H9 (cell line): ENCODE measurements around the gene CXCL14. TPM values are rescaled to one million over a fixed set of nuclear protein-coding genes. Genes with fewer than 3 reads are reported as not detected.

Source experiments
- DNase-seq: peaks from one replicate; pipeline ENCODE4 v3.0.0-alpha.2; 2017
- H2AFZ ChIP-seq: one replicate; pipeline ENCODE4 v1.6.1; 2013; ENCODE audit warnings: mild to moderate bottlenecking, low read length, control low read depth, moderate library complexity
- H2AK5ac ChIP-seq: 2 replicates; pipeline ENCODE4 v1.6.1; 2013; ENCODE audit warnings: low read length, control low read depth, mixed read lengths; ENCODE audit not compliant: insufficient read length
- H2BK120ac ChIP-seq: one replicate; pipeline ENCODE4 v1.6.1; 2013; ENCODE audit warnings: low read depth, mild to moderate bottlenecking, low read length, control low read depth, inconsistent platforms; ENCODE audit not compliant: poor library complexity, severe bottlenecking
- H2BK12ac ChIP-seq: 2 replicates; pipeline ENCODE4 v1.6.1; 2013; ENCODE audit warnings: low read length, control low read depth, mixed read lengths, low read depth; ENCODE audit not compliant: insufficient read length
- H2BK15ac ChIP-seq: 2 replicates; pipeline ENCODE4 v1.6.1; 2013; ENCODE audit warnings: low read depth, low read length, control low read depth
- H2BK20ac ChIP-seq: one replicate; pipeline ENCODE4 v1.6.1; 2013; ENCODE audit warnings: low read depth, mild to moderate bottlenecking, low read length, control low read depth, inconsistent platforms; ENCODE audit not compliant: poor library complexity, severe bottlenecking
- H2BK5ac ChIP-seq: 2 replicates; pipeline ENCODE4 v1.6.1; 2013; ENCODE audit warnings: low read length, control low read depth, mixed read lengths; ENCODE audit not compliant: insufficient read length
- H3K14ac ChIP-seq: 2 replicates; pipeline ENCODE4 v1.6.1; 2013; ENCODE audit warnings: low read length, control low read depth; ENCODE audit not compliant: insufficient read depth
- H3K18ac ChIP-seq: 2 replicates; pipeline ENCODE4 v1.6.1; 2013; ENCODE audit warnings: low read depth, mild to moderate bottlenecking, mixed read lengths, low read length, control low read depth; ENCODE audit not compliant: insufficient read length
- H3K23ac ChIP-seq: 2 replicates; pipeline ENCODE4 v1.6.1; 2013; ENCODE audit warnings: low read length, control low read depth, mixed read lengths, low read depth; ENCODE audit not compliant: insufficient read length
- H3K23me2 ChIP-seq: 2 replicates; pipeline ENCODE4 v1.6.1; 2013; ENCODE audit warnings: low read depth, mild to moderate bottlenecking, mixed read lengths, low read length, control low read depth; ENCODE audit not compliant: insufficient read length, poor library complexity, severe bottlenecking
- H3K27ac ChIP-seq: 2 replicates; pipeline ENCODE4 v1.5.1; 2013; ENCODE audit warnings: low read length, control low read depth, mixed read lengths, low read depth; ENCODE audit not compliant: insufficient read length
- H3K27me3 ChIP-seq: 2 replicates; pipeline ENCODE4 v1.6.1; 2013; ENCODE audit warnings: low read length, control low read depth, inconsistent platforms; ENCODE audit not compliant: insufficient read depth
- H3K4ac ChIP-seq: 2 replicates; pipeline ENCODE4 v1.6.1; 2013; ENCODE audit warnings: low read depth, mild to moderate bottlenecking, control low read depth, inconsistent platforms, low read length, moderate library complexity
- H3K4me1 ChIP-seq: 2 replicates; pipeline ENCODE4 v1.6.1; 2013; ENCODE audit warnings: low read length, control low read depth, inconsistent platforms; ENCODE audit not compliant: insufficient read depth
- H3K4me2 ChIP-seq: 2 replicates; pipeline ENCODE4 v1.6.1; 2013; ENCODE audit warnings: low read length, control low read depth, mixed read lengths; ENCODE audit not compliant: insufficient read length, insufficient read depth
- H3K56ac ChIP-seq: 2 replicates; pipeline ENCODE4 v1.6.1; 2013; ENCODE audit warnings: low read depth, mild to moderate bottlenecking, mixed read lengths, low read length, control low read depth; ENCODE audit not compliant: insufficient read length
- H3K79me1 ChIP-seq: 2 replicates; pipeline ENCODE4 v1.6.1; 2013; ENCODE audit warnings: low read depth, mild to moderate bottlenecking, moderate library complexity, low read length, control low read depth, inconsistent platforms; ENCODE audit not compliant: insufficient read depth, poor library complexity, severe bottlenecking
- H3K79me2 ChIP-seq: 2 replicates; pipeline ENCODE4 v1.6.1; 2013; ENCODE audit warnings: low read length, control low read depth, inconsistent platforms; ENCODE audit not compliant: insufficient read depth
- H3K9ac ChIP-seq: 2 replicates; pipeline ENCODE4 v1.6.1; 2013; ENCODE audit warnings: low read length, control low read depth, mixed read lengths; ENCODE audit not compliant: insufficient read length; ENCODE audit errors: extremely low read depth
- H3K9me3 ChIP-seq: one replicate; pipeline ENCODE4 v1.6.1; 2013; ENCODE audit warnings: low read depth, low read length, inconsistent platforms; ENCODE audit not compliant: control insufficient read depth
- H3T11ph ChIP-seq: one replicate; pipeline ENCODE4 v1.6.1; 2013; ENCODE audit warnings: mild to moderate bottlenecking, low read length, control low read depth, inconsistent platforms
- H4K20me1 ChIP-seq: one replicate; pipeline ENCODE4 v1.6.1; 2013; ENCODE audit not compliant: control insufficient read depth, insufficient read length, insufficient read depth
- H4K5ac ChIP-seq: 2 replicates; pipeline ENCODE4 v1.6.1; 2013; ENCODE audit warnings: low read depth, mild to moderate bottlenecking, mixed read lengths, low read length, control low read depth; ENCODE audit not compliant: insufficient read length
- H4K8ac ChIP-seq: replicated peaks from 2 replicates; pipeline ENCODE4 v1.6.1; 2013; ENCODE audit warnings: low read length, control low read depth, mixed read lengths, low read depth; ENCODE audit not compliant: insufficient read length
- H4K91ac ChIP-seq: 2 replicates; pipeline ENCODE4 v1.6.1; 2013; ENCODE audit warnings: low read depth, mild to moderate bottlenecking, moderate library complexity, mixed read lengths, low read length, control low read depth; ENCODE audit not compliant: insufficient read length
- H3K27ac Mint-ChIP-seq, 3 experiments: 2 replicates in 2 of 3; 3 replicates in 1 of 3; pipeline ENCODE4 v1.8.0; 2020 to 2021; ENCODE audit warnings: mixed read lengths in 3 of 3, mild to moderate bottlenecking in 1 of 3, moderate library complexity in 1 of 3
- H3K27me3 Mint-ChIP-seq: 2 replicates; pipeline ENCODE4 v1.8.0; 2021; ENCODE audit warnings: low read depth, mild to moderate bottlenecking, moderate library complexity, mixed read lengths
- H3K36me3 Mint-ChIP-seq, 3 experiments: 2 replicates in 2 of 3; 3 replicates in 1 of 3; pipeline ENCODE4 v1.8.0; 2020 to 2021; ENCODE audit warnings: low read depth in 3 of 3, mixed read lengths in 3 of 3; ENCODE audit not compliant: insufficient read depth in 1 of 3
- H3K4me1 Mint-ChIP-seq, 2 experiments: 2 replicates each; pipeline ENCODE4 v1.8.0; 2020; ENCODE audit warnings: mixed read lengths in 2 of 2
- H3K4me3 Mint-ChIP-seq, 2 experiments: 2 replicates in 1 of 2; 3 replicates in 1 of 2; pipeline ENCODE4 v1.8.0; 2020 to 2021; ENCODE audit warnings: mild to moderate bottlenecking in 2 of 2, mixed read lengths in 2 of 2, moderate library complexity in 1 of 2
- H3K9me3 Mint-ChIP-seq, 2 experiments: 2 replicates in 1 of 2; 3 replicates in 1 of 2; pipeline ENCODE4 v1.8.0; 2020; ENCODE audit warnings: mild to moderate bottlenecking in 2 of 2, mixed read lengths in 2 of 2, moderate library complexity in 1 of 2
- CTCF ChIP-seq: fragments of 200-600 bp; sonication (generic); conservative IDR thresholded peaks from 3 replicates; pipeline ENCODE4 v1.8.0; 2021; ENCODE audit warnings: antibody characterized with exemption, mild to moderate bottlenecking
- WGBS: extraction: QIAGEN DNeasy Blood & Tissue Kit; methylation state at CpG from one replicate; pipeline ENCODE4 v1.1.7; 2013; ENCODE audit warnings: missing lambda C conversion rate, low lambda C conversion rate, mixed read lengths; ENCODE audit not compliant: insufficient read length; ENCODE audit errors: extremely low coverage; 5-methylcytosine and 5-hydroxymethylcytosine counted together
- total RNA-seq: library from RNA; stranded (reverse); gene quantifications from 2 replicates; pipeline ENCODE4 v1.2.1, GENCODE V29; 2021

The CXCL14 gene
- total RNA-seq, 1 experiment from 2014 or later: 1.1 TPM

DNA sequence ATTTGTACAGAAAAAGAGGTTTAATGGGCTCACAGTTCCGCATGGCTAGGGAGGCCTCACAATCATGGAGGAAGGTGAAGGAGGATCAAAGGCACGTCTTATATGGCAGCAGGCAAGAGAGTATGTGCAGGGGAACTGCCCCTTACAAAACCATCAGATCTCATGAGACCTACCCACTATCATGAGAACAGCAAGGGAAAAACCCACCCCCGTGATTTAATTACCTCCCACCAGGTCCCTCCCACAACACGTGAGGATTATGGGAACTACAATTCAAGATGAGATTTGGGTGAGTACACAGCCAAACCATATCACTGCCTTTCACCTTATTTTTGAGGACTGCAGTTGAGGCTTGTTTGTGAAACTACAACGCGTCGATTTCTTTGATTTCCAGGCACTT, 22.2 kb downstream of the CXCL14 start:
- Histone ChIP-seq H3K9me3 (no peaks in the 10 kb centered on the region), H3K23me2 (no peaks in the 10 kb centered on the region), H3K23ac (no peak overlapping the region), H4K8ac (no peak overlapping the region), H2BK5ac (no peak overlapping the region), H4K91ac (no peak overlapping the region), H2BK20ac (no peak overlapping the region), H2BK120ac (no peak overlapping the region), H3K27me3 (peaks cover 1% of the 10 kb centered on the region), H3K79me2 (no peaks in the 10 kb centered on the region), H2BK12ac (no peak overlapping the region), H3K27ac (no peak overlapping the region), H2AFZ (no peak overlapping the region), H3T11ph (no peak overlapping the region), H3K18ac (no peak overlapping the region), H4K20me1 (no peaks in the 10 kb centered on the region), H3K79me1 (no peaks in the 10 kb centered on the region), H3K4me2 (no peak overlapping the region), H2BK15ac (no peak overlapping the region), H4K5ac (no peak overlapping the region), H3K56ac (no peak overlapping the region), H3K14ac (no peak overlapping the region), H2AK5ac (no peak overlapping the region), H3K4me1 (no peaks in the 10 kb centered on the region), H3K9ac (no peak overlapping the region), H3K4ac (no peak overlapping the region)
- no peaks in the 10 kb centered on the region; a peak in 1 of 5 replicates for H3K9me3 Mint-ChIP-seq
- DNase-seq: no peak
- no CpG with 5 or more reads among the region's 7 CpGs for WGBS
- H3K4me1 Mint-ChIP-seq: peaks cover 6 to 10% of the 10 kb centered on the region in 2 experiments
- H3K27ac Mint-ChIP-seq: no peak overlapping the region
- H3K36me3 Mint-ChIP-seq: no peaks in the 10 kb centered on the region
- no peak for TF ChIP-seq CTCF
- H3K4me3 Mint-ChIP-seq: no peak overlapping the region
- H3K27me3 Mint-ChIP-seq: peaks cover 82% of the 10 kb centered on the region
